Tibial nerve (tissue), 4 donors: ENCODE data around the gene IER2.

Experiments used
- EP300 ChIP-seq, 2 donors: sonication (generic); formaldehyde crosslinking; IDR thresholded peaks; one replicate each; pipeline ENCODE4 v1.6.1; 2017; ENCODE audit warnings: antibody characterized with exemption in 2 of 2, mild to moderate bottlenecking in 1 of 2
- POLR2A ChIP-seq, 2 donors: fragments of 450-650 bp; IDR thresholded peaks; one replicate each; pipeline ENCODE4 v1.6.1; 2017; ENCODE audit warnings: antibody characterized with exemption in 2 of 2, mild to moderate bottlenecking in 2 of 2, moderate library complexity in 2 of 2
- TF ChIP-seq, protein P1 (sequence below), 5 experiments: fragments of 200-600 bp in 3 of 5; fragments of 450-650 bp in 2 of 5; sonication (generic) in 3 of 5; IDR thresholded peaks; one replicate each; pipeline ENCODE4 v1.5.1; 2016 to 2019; ENCODE audit warnings: antibody characterized with exemption in 5 of 5, mild to moderate bottlenecking in 3 of 5, moderate library complexity in 2 of 5

DNA sequence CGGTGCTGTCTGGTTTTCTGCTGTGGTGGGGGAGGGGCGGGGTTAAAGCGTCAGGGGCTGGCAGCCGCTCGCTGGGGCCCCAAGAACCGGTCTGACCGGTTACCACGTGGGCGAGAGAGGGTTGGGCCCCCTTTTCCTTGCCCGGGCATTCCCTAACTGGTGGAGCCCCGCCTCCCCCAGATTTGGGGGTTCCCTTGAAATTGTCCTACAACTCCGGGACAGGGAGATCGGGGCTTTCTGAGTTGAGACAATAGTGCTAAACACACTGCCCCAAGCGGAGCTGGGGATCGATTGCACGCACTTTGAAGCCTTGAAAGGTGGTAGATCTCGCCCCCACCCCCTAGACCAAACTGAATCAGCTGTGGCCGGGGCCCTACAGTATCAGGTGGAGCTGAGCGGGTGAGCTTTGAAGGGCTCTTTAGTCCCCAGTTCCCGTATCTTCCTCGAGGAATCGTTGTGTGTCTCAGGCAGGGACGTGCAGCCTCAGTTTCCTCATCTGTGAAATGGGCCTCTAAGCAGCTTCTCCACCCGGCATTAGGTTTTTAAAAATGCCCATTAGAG is 4.8 kb downstream of the IER2 start:
- TF ChIP-seq, protein P1, sequence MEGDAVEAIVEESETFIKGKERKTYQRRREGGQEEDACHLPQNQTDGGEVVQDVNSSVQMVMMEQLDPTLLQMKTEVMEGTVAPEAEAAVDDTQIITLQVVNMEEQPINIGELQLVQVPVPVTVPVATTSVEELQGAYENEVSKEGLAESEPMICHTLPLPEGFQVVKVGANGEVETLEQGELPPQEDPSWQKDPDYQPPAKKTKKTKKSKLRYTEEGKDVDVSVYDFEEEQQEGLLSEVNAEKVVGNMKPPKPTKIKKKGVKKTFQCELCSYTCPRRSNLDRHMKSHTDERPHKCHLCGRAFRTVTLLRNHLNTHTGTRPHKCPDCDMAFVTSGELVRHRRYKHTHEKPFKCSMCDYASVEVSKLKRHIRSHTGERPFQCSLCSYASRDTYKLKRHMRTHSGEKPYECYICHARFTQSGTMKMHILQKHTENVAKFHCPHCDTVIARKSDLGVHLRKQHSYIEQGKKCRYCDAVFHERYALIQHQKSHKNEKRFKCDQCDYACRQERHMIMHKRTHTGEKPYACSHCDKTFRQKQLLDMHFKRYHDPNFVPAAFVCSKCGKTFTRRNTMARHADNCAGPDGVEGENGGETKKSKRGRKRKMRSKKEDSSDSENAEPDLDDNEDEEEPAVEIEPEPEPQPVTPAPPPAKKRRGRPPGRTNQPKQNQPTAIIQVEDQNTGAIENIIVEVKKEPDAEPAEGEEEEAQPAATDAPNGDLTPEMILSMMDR (IDR thresholded peaks at IDR 0.05): peak in 2 of 5 experiments; percentile 2 to 6
- peak in 1 of 2 donors; percentile 12 for TF ChIP-seq EP300 (IDR thresholded peaks at IDR 0.05)
- no peak for TF ChIP-seq POLR2A (IDR thresholded peaks at IDR 0.05)
